ENCODE measurements around the gene ICOSLG.
"Not testable (repeated sequence)": the region's sequence is repeated elsewhere in the genome, so short reads cannot be mapped to it uniquely, and the experiment has no call there.

GRCh38 chr21:44190349-44191271, 50.1 kb downstream of the ICOSLG start:
- TF ChIP-seq POLR2A (IDR thresholded peaks at IDR 0.05; ENCODE audit: low read depth, low read length); CTCF (conservative IDR thresholded peaks at IDR 0.05; ENCODE audit: low read depth, low read length); MAZ (IDR thresholded peaks at IDR 0.05; ENCODE audit: borderline replicate concordance, low read depth, low read length); RAD21 (IDR thresholded peaks at IDR 0.05; ENCODE audit: low read length); MXI1 (IDR thresholded peaks at IDR 0.05; ENCODE audit: borderline replicate concordance, low read depth, low read length); SMC3 (IDR thresholded peaks at IDR 0.05; ENCODE audit: low read depth, low read length); RCOR1 (IDR thresholded peaks at IDR 0.05; ENCODE audit: insufficient replicate concordance, low read length); CHD1 (IDR thresholded peaks at IDR 0.05; ENCODE audit: low read depth, low read length); RFX5 (IDR thresholded peaks at IDR 0.05; ENCODE audit: low read depth, low read length): not testable (repeated sequence)
- TF ChIP-seq, protein P1, sequence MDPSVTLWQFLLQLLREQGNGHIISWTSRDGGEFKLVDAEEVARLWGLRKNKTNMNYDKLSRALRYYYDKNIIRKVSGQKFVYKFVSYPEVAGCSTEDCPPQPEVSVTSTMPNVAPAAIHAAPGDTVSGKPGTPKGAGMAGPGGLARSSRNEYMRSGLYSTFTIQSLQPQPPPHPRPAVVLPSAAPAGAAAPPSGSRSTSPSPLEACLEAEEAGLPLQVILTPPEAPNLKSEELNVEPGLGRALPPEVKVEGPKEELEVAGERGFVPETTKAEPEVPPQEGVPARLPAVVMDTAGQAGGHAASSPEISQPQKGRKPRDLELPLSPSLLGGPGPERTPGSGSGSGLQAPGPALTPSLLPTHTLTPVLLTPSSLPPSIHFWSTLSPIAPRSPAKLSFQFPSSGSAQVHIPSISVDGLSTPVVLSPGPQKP (IDR thresholded peaks at IDR 0.05; ENCODE audit: borderline replicate concordance, low read depth, low read length), result not testable (repeated sequence)
- TF ChIP-seq, protein P2, sequence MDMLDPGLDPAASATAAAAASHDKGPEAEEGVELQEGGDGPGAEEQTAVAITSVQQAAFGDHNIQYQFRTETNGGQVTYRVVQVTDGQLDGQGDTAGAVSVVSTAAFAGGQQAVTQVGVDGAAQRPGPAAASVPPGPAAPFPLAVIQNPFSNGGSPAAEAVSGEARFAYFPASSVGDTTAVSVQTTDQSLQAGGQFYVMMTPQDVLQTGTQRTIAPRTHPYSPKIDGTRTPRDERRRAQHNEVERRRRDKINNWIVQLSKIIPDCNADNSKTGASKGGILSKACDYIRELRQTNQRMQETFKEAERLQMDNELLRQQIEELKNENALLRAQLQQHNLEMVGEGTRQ (IDR thresholded peaks at IDR 0.05; ENCODE audit: low read depth, low read length), result not testable (repeated sequence)

Measured in IMR-90 (cell line).